Neutrophil (primary cell): ENCODE measurements around the gene PLCD1.

Experiments
- H3K27ac ChIP-seq: fragments of 200-600 bp; sonication (generic); 2 replicates; pipeline ENCODE4 v1.5.1; 2016; ENCODE audit warnings: mild to moderate bottlenecking, moderate library complexity
- H3K27me3 ChIP-seq: fragments of 200-600 bp; sonication (generic); 2 replicates; pipeline ENCODE4 v1.6.0; 2016; ENCODE audit warnings: mild to moderate bottlenecking
- H3K36me3 ChIP-seq: fragments of 200-600 bp; sonication (generic); 2 replicates; pipeline ENCODE4 v1.5.1; 2017
- H3K4me1 ChIP-seq, 2 experiments: fragments of 200-600 bp in 1 of 2; sonication (generic) in 1 of 2; 1 replicate in 1 of 2; 2 replicates in 1 of 2; pipeline versions ENCODE4 v1.5.1 to v1.6.1; 2013 to 2016; ENCODE audit warnings: low read depth in 1 of 2, low read length in 1 of 2, mild to moderate bottlenecking in 1 of 2, moderate library complexity in 1 of 2; ENCODE audit not compliant: control insufficient read depth in 1 of 2, insufficient read depth in 1 of 2
- H3K4me3 ChIP-seq, 2 experiments: fragments of 200-600 bp in 1 of 2; sonication (generic) in 1 of 2; 1 replicate in 1 of 2; 2 replicates in 1 of 2; pipeline ENCODE4 v1.5.1; 2013 to 2016; ENCODE audit warnings: low read depth in 1 of 2, low read length in 1 of 2, mild to moderate bottlenecking in 1 of 2, moderate library complexity in 1 of 2
- H3K9me3 ChIP-seq: fragments of 200-600 bp; sonication (generic); 2 replicates; pipeline ENCODE4 v1.5.1; 2016
- TF ChIP-seq, protein P1 (sequence below): fragments of 200-600 bp; sonication (generic); IDR thresholded peaks from 2 replicates; pipeline ENCODE4 v1.5.1; 2016; ENCODE audit warnings: antibody characterized with exemption

The PLCD1 gene

GRCh38 chr3:38028621-38029361 is 651 bp downstream of the PLCD1 start:
- H3K4me3 ChIP-seq = peak overlapping the region; percentile 44 to 70
- H3K27ac ChIP-seq = no peak overlapping the region
- H3K27me3 ChIP-seq = peaks cover 72% of the 10 kb centered on the region

DNA sequence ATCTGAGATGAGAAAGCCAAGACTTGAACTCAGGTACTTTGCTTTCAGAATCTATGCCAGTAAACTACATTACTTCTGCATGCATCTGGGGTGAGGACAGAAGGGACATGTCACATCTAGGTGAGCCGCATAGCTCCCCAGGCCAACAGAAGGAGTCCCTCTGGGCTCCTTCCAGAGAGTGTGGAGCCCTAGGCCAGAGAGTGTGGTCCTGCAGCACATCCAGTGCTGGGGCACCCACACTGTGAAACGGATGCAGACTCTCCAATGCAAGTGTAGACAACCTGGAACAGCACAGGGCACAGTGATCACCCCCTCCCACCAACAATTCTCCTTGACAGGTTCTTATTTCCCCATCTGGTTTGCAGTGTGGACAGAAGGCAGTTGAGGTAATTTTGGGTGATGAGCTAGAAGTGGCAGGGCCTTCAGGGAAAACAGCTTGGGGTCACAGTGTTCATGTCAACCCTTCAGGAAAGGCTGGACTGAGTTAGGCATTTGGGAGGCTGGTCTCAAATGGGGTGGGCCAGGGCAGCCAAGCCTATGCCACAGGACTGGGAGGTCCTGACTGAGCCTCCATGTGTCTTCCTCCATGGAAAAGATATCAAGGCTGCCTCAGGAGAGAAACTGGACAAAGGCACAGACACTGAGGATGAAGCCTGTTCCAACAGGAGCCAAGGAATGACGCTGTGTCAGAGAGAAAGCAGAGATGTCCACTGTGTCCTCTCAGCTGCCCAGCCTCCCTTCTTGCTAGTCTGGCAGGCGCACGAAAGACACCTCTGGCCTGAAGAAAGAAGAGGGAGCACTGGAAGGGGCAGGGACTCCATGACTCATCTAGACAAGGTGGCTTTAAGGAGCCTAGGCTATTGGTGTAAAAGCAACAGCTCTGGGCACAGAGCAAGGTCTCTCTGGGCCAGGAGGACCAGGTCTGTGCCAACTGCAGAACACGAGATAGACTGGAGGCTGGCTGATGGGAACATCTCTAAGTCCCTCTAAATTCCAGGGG is 1.7 kb downstream of the PLCD1 start:
- Histone ChIP-seq H3K4me3 (no peak overlapping the region), H3K9me3 (no peaks in the 10 kb centered on the region), H3K27me3 (peaks cover 63% of the 10 kb centered on the region), H3K4me1 (peaks cover 30 to 40% of the 10 kb centered on the region in 2 experiments), H3K36me3 (no peaks in the 10 kb centered on the region), H3K27ac (no peak overlapping the region)
- TF ChIP-seq, protein P1, sequence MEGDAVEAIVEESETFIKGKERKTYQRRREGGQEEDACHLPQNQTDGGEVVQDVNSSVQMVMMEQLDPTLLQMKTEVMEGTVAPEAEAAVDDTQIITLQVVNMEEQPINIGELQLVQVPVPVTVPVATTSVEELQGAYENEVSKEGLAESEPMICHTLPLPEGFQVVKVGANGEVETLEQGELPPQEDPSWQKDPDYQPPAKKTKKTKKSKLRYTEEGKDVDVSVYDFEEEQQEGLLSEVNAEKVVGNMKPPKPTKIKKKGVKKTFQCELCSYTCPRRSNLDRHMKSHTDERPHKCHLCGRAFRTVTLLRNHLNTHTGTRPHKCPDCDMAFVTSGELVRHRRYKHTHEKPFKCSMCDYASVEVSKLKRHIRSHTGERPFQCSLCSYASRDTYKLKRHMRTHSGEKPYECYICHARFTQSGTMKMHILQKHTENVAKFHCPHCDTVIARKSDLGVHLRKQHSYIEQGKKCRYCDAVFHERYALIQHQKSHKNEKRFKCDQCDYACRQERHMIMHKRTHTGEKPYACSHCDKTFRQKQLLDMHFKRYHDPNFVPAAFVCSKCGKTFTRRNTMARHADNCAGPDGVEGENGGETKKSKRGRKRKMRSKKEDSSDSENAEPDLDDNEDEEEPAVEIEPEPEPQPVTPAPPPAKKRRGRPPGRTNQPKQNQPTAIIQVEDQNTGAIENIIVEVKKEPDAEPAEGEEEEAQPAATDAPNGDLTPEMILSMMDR = no peak

More at GRCh38 chr3:38028621-38029361, 651 bp downstream of the PLCD1 start:
- Histone ChIP-seq H3K9me3 (no peaks in the 10 kb centered on the region), H3K4me1 (peaks cover 20 to 30% of the 10 kb centered on the region in 2 experiments), H3K36me3 (no peaks in the 10 kb centered on the region)
- TF ChIP-seq, protein P1 = no peak

- H3K27me3 ChIP-seq = peaks cover 54% of the 10 kb centered on the region
- no peaks in the 10 kb centered on the region for H3K9me3 ChIP-seq
- H3K4me3 ChIP-seq = no peak overlapping the region
- H3K36me3 ChIP-seq = no peaks in the 10 kb centered on the region
- no peak overlapping the region for H3K27ac ChIP-seq
- peaks cover 39 to 49% of the 10 kb centered on the region in 2 experiments for H3K4me1 ChIP-seq
- TF ChIP-seq, protein P1 = no peak
These were observed 2.6 kb downstream of the PLCD1 start for GRCh38 chr3:38026856-38027255.

- TF ChIP-seq, protein P1 = no peak
- Histone ChIP-seq H3K4me3 (peak overlapping the region; percentile 81 to 93), H3K36me3 (peaks cover 24% of the 10 kb centered on the region), H3K9me3 (no peaks in the 10 kb centered on the region), H3K27me3 (peaks cover 16% of the 10 kb centered on the region), H3K4me1 (peaks cover 53 to 65% of the 10 kb centered on the region in 2 experiments), H3K27ac (peak overlapping the region; percentile 96)
These were observed 6.3 kb downstream of the PLCD1 start for GRCh38 chr3:38022896-38023709.

GRCh38 chr3:38022301-38022700 is 7.1 kb downstream of the PLCD1 start:
- H3K36me3 ChIP-seq = peaks cover 32% of the 10 kb centered on the region
- peaks cover 8% of the 10 kb centered on the region for H3K27me3 ChIP-seq
- H3K9me3 ChIP-seq = no peaks in the 10 kb centered on the region
- TF ChIP-seq, protein P1 = no peak
- H3K4me1 ChIP-seq = peaks cover 61 to 73% of the 10 kb centered on the region in 2 experiments
- H3K27ac ChIP-seq = no peak overlapping the region
- no peak overlapping the region for H3K4me3 ChIP-seq
